ENCODE data around the gene GCAT. TPM values are rescaled to one million over a fixed set of nuclear protein-coding genes. Genes with fewer than 3 reads are reported as not detected.
A peak's percentile ranks its signal among the peaks of the same experiment; 100 is the strongest.

GCAT gene
- polyA plus RNA-seq (ENCODE audit: insufficient read length), result 5.9 TPM

DNA sequence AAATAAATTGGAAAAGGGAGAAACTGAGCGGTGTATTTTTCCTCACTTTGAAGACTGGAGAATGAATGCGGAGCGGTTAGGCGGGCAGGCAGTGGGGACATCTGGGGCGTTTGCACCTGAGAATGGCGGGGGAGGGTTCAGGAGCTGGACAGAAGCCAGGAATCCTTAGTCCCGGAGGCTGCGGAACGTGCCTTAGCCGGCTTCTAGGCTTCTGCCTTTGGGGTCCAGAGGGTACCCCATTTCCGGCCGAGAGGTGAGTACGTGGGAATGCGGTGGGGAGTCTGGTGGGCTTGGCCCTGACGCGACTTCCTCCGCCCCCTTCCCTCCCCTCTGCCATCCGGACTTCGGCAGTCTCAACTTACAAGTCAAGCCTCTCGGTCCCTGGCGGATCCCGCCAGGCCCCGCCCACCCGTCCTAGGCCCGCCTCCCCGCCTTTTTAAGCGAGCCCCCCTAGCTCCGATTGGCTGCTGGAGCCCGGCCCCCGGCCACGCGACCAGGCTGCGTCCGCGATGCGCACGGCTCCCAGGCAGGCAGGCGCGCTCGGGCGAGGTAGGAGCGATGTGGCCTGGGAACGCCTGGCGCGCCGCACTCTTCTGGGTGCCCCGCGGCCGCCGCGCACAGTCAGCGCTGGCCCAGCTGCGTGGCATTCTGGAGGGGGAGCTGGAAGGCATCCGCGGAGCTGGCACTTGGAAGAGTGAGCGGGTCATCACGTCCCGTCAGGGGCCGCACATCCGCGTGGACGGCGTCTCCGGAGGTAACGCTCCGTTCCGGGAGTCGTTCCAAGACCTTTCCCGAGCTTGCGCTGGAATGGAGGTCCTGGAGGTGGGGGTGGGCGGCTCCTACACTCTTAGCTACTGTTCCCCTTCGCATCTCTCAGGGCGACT, at the start of gene GCAT:
Gene GCAT (plus strand): TSS at position 525 of the 884 bp plus-strand sequence. CDS start 34 bp downstream, at position 559.
- peak; percentile 82 for DNase-seq (ENCODE audit: low read depth)

- no peak for DNase-seq (ENCODE audit: low read depth)
Measured at GRCh38 chr22:37758694-37759093, 49.0 kb upstream of the GCAT start.

- no peak for DNase-seq (ENCODE audit: low read depth)
Measured at GRCh38 chr22:37759281-37759680, 48.5 kb upstream of the GCAT start.

DNA sequence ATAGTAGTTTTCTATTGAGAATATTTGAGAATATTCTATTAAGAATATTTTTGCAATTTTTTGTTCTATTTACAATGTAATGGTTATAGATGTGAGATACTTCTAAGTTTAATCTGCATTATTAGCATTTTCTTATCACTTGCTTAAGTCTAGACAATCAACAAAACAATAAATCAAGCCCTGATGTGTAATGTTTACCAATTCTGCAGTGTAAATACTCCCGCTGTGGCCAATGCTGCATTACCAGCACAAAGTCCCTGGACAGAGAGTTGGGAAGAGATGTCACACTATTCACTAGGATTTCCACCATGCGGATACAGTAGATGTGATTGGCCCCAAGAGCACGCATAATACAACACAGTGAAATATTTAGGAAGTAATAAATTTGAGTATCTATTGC, 47.6 kb upstream of the GCAT start:
- no peak for DNase-seq (ENCODE audit: low read depth)

- no peak for DNase-seq (ENCODE audit: low read depth)
Measured at GRCh38 chr22:37762389-37762836, 45.3 kb upstream of the GCAT start.

GRCh38 chr22:37763012-37763411, 44.7 kb upstream of the GCAT start:
- no peak for DNase-seq (ENCODE audit: low read depth)

- no peak for DNase-seq (ENCODE audit: low read depth)
Measured at GRCh38 chr22:37763652-37764051, 44.1 kb upstream of the GCAT start.

DNA sequence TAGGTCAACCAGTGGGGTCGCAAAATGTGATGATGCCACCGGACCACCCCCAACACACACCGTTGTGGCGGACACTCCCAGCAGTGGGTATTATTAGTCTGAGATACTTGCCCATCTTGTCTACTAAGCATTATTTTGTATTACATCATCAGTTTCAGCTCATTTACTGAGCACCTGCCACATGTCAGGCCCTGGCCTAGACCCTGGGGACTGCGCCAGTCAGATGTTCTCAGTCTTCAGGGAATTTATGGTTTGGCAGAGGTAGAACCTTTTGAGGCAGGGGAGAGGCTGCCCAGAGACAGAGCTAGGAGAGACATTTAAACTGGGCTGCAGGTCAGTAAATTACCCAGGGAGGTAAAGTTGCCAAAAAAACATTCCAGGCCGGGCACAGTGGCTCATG, 43.1 kb upstream of the GCAT start:
- DNase-seq (ENCODE audit: low read depth), result no peak

- DNase-seq (ENCODE audit: low read depth), result no peak
Measured at GRCh38 chr22:37765498-37765897, 42.2 kb upstream of the GCAT start.

DNA sequence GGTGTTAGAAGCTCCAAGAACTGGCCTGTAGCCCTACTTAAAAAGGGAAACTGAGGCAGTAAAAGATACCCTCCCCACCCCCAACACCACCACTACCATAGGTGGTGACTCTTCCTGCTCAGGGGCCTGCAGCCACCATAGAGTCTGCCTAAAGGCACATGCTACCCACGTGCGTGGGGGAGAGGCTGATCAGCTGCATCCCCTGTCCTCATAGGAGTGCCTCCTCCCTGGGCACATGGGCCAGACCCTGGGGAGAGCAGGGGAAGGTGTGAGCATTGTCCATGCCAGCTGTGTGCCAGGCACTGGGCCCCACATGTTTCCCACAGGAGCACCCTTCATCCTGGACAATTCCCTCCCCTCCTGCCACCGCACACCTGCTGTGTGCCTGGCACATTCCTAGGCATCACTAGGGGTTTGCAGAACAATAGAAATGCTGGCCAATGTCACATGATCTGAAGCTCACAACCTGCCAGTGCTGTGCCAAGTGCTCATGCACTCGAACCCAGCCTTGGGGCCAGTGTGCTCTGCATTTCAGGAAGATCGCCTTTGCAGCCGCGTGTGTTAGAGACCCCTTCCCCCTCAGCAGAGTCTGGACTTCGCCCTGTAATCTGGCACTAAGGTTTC, 41.7 kb upstream of the GCAT start:
- no peak for DNase-seq (ENCODE audit: low read depth)

- no peak for DNase-seq (ENCODE audit: low read depth)
Measured at GRCh38 chr22:37768273-37768672, 39.5 kb upstream of the GCAT start.

- DNase-seq (ENCODE audit: low read depth), result no peak
Measured at GRCh38 chr22:37769056-37769455, 38.7 kb upstream of the GCAT start.

DNA sequence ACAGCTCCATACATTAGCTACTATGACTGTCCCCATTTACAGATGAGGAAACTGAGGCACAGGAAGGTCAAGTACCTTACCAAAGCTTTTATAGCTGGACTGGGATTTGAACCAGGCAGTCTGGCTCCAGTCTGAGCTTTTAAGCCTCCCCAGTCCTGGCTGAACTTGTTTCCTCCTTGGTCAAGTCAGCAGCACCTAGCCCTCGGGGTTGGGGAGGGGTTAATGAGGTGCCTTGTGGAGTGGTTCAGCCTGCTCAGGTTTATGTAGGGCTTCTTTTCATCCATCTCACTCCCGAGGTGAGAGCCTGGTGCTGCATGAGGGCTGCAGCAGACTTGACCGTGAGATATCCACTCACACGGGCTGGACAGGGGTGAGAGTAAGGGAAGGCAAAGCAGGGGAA, 36.7 kb upstream of the GCAT start:
- DNase-seq (ENCODE audit: low read depth), result no peak

DNA sequence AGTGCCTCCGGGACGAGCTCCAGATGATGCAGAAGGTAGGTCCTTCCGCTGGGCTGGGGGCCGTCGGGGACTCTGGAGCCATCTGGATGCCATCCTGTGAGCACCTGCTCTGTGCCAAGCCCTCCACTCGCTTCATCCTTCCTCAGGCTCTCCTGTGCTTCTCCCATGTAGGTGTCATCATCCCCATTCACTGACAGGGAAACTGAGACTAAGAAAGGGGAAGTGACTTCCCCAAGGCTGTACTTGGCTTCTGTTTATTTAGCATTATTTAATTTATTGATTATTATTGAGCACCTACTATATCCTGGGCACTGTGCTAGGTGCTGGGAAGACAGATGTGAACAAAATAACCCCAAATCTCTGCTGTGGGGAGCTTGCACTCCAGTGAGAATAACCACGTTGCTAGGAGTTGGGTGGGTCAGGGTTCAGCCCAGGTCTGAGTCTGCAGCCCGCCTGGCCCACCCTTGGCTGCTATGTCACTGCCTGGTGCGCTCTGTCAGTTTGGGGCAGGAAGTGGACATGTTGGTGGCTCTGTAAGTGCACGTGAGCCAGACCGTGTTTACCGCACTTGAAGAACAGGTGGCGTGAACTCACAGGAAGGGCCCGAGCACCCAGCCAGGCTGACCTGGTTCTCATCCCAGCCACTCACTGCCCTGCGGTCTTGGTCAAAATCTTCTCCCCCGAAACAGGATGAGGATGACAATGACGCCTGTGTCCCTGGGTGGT, 35.9 kb upstream of the GCAT start:
- DNase-seq (ENCODE audit: low read depth), result no peak

DNA sequence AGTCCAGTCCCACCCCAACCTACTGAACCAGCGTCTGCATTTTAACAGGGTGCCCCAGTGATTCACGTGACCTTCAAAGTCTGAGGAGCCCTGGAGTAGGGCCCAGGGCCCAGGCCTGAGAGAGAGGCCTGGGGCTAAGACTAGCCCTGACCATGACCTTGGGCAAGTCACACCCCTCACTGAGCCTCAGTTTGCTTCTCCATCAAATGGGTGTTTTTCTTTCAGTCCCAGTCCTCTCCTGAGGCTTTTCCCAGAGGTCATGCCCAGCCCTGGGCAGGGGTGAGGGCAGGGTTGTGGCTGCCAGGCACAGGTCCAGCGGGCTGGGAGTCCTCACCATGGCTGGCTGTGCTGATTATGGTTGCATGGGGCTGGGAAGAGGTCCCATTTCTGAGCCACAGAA, 33.0 kb upstream of the GCAT start:
- DNase-seq (ENCODE audit: low read depth), result no peak

- DNase-seq (ENCODE audit: low read depth), result no peak
Measured at GRCh38 chr22:37775785-37776638, 31.7 kb upstream of the GCAT start.

- DNase-seq (ENCODE audit: low read depth), result no peak
Measured at GRCh38 chr22:37776639-37777005, 31.1 kb upstream of the GCAT start.

DNA sequence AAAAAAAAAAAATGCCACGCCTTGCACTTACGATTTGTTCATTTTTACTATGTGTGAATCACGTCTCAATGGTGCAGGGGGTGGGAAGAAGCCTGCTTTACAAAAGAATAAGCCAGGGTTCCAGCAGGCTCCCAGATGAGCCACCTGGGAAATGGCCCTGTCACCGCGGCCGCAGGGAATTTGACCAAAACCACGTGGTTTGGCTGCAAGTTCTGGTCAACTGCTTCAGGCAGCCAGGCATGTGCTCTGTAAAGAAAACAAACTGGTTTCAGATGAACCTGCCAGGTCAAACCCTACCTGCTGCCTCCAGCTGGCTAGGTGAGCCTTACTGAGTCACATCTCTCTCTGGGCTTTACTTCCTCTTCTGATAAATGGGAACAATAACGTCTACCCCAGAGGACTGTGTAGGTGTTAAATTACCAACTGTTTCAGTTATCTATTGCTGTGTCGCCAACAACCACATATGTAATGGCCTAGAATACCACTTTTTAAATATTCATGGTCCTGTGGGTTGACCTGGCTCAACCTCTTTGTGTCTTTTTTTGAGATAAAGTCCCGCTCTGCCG, 30.5 kb upstream of the GCAT start:
- no peak for DNase-seq (ENCODE audit: low read depth)

- no peak for DNase-seq (ENCODE audit: low read depth)
Measured at GRCh38 chr22:37778370-37779009, 29.2 kb upstream of the GCAT start.

- DNase-seq (ENCODE audit: low read depth), result no peak
Measured at GRCh38 chr22:37781434-37782059, 26.2 kb upstream of the GCAT start.
